Right ventricle myocardium inferior (tissue), 1 donor: Measurements from ENCODE around the gene NDUFA3. TPM values are rescaled to one million over a fixed set of nuclear protein-coding genes. Genes with fewer than 3 reads are reported as not detected.

Experiments used
- ATAC-seq: fragments of 200-7000 bp; cut with Tn5 transposase; one replicate; pipeline ENCODE4 v1.9.1; 2020; ENCODE audit warnings: mild to moderate bottlenecking, moderate library complexity
- DNase-seq: peaks from one replicate; pipeline ENCODE4 v3.0.0; 2021; ENCODE audit errors: missing footprints
- intact Hi-C: fragments of 100-400 bp; cut with DNase I; formaldehyde crosslinking; loops from one replicate; pipeline ENCODE4 v1.11.0; 2022
- total RNA-seq: library from RNA; stranded (reverse); fragmentation: NEBNext Ultra II Directional; extraction: Animal tissue kit (Norgen Biotek cat#: 25700); gene quantifications from one replicate; pipeline ENCODE4 v1.2.1, GENCODE V29; 2021
- donor health status: DM: no; HTN: yes; CAD: no; lungs with severe emphysema.

The NDUFA3 gene
- total RNA-seq, 1 donor from 2014 or later: 561 TPM

GRCh38 chr19:54104998-54105715 is 2.5 kb downstream of the NDUFA3 start:
- DNase-seq (no peak), ATAC-seq (no peak)
- intact Hi-C loops: loop anchor here (10.0 kb wide), 1 partner anchor 230 kb away; no protein-coding TSS in a partner anchor

GRCh38 chr19:54105796-54106195 is 3.1 kb downstream of the NDUFA3 start:
- DNase-seq (no peak), ATAC-seq (no peak)
- intact Hi-C loops: loop anchor here (10.0 kb wide), 1 partner anchor 231 kb away; no protein-coding TSS in a partner anchor

- ATAC-seq (no peak), DNase-seq (no peak)
- intact Hi-C loops: loop anchor here (10.0 kb wide), 1 partner anchor 232 kb away; no protein-coding TSS in a partner anchor
These were observed 4.1 kb downstream of the NDUFA3 start for GRCh38 chr19:54106716-54107115.

- intact Hi-C loops: loop anchor here (10.0 kb wide), 1 partner anchor 233 kb away; no protein-coding TSS in a partner anchor
- ATAC-seq: no peak
- DNase-seq: no peak
These were observed 5.3 kb downstream of the NDUFA3 start for GRCh38 chr19:54107876-54108490.

- intact Hi-C loops: loop anchor here (10.0 kb wide), 1 partner anchor 234 kb away; no protein-coding TSS in a partner anchor
- no peak for ATAC-seq
- DNase-seq: no peak
These were observed 5.8 kb downstream of the NDUFA3 start for GRCh38 chr19:54108496-54108895.

- intact Hi-C loops: loop anchor here (10.0 kb wide), 1 partner anchor 235 kb away; no protein-coding TSS in a partner anchor
- ATAC-seq (no peak), DNase-seq (no peak)
These were observed 7.0 kb downstream of the NDUFA3 start for GRCh38 chr19:54109651-54110050.

GRCh38 chr19:54114340-54115108 is 11.9 kb downstream of the NDUFA3 start:
- no peak for DNase-seq
- intact Hi-C loops: loop anchor here (1.0 to 5.0 kb wide), 3 partner anchors 12 to 78 kb away; partner anchors contain the start of genes CNOT3, NDUFA3 and TSEN34
- ATAC-seq: no peak

GRCh38 chr19:54115109-54116063 is 12.7 kb downstream of the NDUFA3 start, which contains the start of the genes PRPF31 and TFPT:
Gene PRPF31 (plus strand): TSS chr19:54115754. CDS start chr19:54118279, 2,525 bp downstream.
Gene TFPT (minus strand): TSS chr19:54115657. CDS start chr19:54115269, 388 bp downstream.
- intact Hi-C loops: loop anchor here (1.0 to 5.0 kb wide), 3 partner anchors 13 to 77 kb away; partner anchors contain the start of genes CNOT3, NDUFA3 and TSEN34
- DNase-seq (peak; percentile 98), ATAC-seq (peak; percentile 96)

- ATAC-seq (no peak), DNase-seq (no peak)
- intact Hi-C loops: no loop called here
These were observed 18.6 kb downstream of the NDUFA3 start for GRCh38 chr19:54121259-54121658.

- ATAC-seq (no peak), DNase-seq (no peak)
- intact Hi-C loops: no loop called here
These were observed 21.0 kb downstream of the NDUFA3 start for GRCh38 chr19:54123682-54124081.

GRCh38 chr19:54124393-54124792 is 21.7 kb downstream of the NDUFA3 start:
- intact Hi-C loops: no loop called here
- ATAC-seq (no peak), DNase-seq (no peak)

- DNase-seq (no peak), ATAC-seq (no peak)
- intact Hi-C loops: no loop called here
These were observed 23.1 kb downstream of the NDUFA3 start for GRCh38 chr19:54125713-54126112.

GRCh38 chr19:54127688-54128440 is 25.2 kb downstream of the NDUFA3 start:
- intact Hi-C loops: no loop called here
- no peak for DNase-seq
- no peak for ATAC-seq

- DNase-seq: no peak
- no peak for ATAC-seq
- intact Hi-C loops: no loop called here
These were observed 25.7 kb downstream of the NDUFA3 start for GRCh38 chr19:54128441-54128725.

GRCh38 chr19:54128796-54129616 is 26.4 kb downstream of the NDUFA3 start:
- no peak for ATAC-seq
- DNase-seq: no peak
- intact Hi-C loops: no loop called here

GRCh38 chr19:54129617-54129996 is 27.0 kb downstream of the NDUFA3 start:
- ATAC-seq: no peak
- DNase-seq: no peak
- intact Hi-C loops: no loop called here
